ENCODE measurements around the gene DCDC2C.

- TF ChIP-seq CTCF (conservative IDR thresholded peaks at IDR 0.05; ENCODE audit: low read depth, low read length) = no peak
- no peak for TF ChIP-seq EZH2 (IDR thresholded peaks at IDR 0.05; ENCODE audit: borderline replicate concordance, low read depth, low read length, poor library complexity, severe bottlenecking)
Measured at GRCh38 chr2:3681625-3682024, 21.8 kb upstream of the DCDC2C start.

Data from A673 (cell line).